H1 (cell line): ENCODE results near the gene CEP95. TPM values are rescaled to one million over a fixed set of nuclear protein-coding genes. Genes with fewer than 3 reads are reported as not detected.

Source experiments
- microRNA-seq, 2 experiments: library from miRNA; unstranded; fragments of <30 nt; microRNA quantifications; one replicate each; pipeline versions ENCODE4 to v1.2.0, GENCODE V29; 2016 to 2020; ENCODE audit warnings: borderline microRNAs expressed in 2 of 2, borderline number of aligned reads in 2 of 2, borderline replicate concordance in 1 of 2
- polyA plus RNA-seq, 7 experiments: library from polyadenylated mRNA; depleted of rRNA in 3 of 7; stranded (reverse) in 5 of 7; unstranded in 2 of 7; fragments of >200 nt in 5 of 7; fragments of 200-250 nt in 2 of 7; gene quantifications; 1 replicate in 5 of 7; 2 replicates in 1 of 7; 4 replicates in 1 of 7; pipeline versions ENCODE4 v1.2.1 to v1.2.3, GENCODE V29; 2011 to 2013; ENCODE audit warnings: missing spikeins in 2 of 7, mixed read lengths in 2 of 7
- small RNA-seq: library from polyadenylated mRNA; stranded (forward); fragments of <200 nt; extraction: miRNeasy Mini kit (QIAGEN cat#:217004); gene quantifications from one replicate; pipeline ENCODE3, GENCODE V24; 2013; ENCODE audit not compliant: insufficient read depth
- total RNA-seq: library from RNA; stranded (reverse); fragmentation: NEBNext Ultra II Directional; extraction: Animal tissue kit (Norgen Biotek cat#: 25700); gene quantifications from 2 replicates; pipeline ENCODE4 v1.2.1, GENCODE V29; 2021

CEP95 gene
- total and polyA plus RNA-seq, 2 of the 8 experiments (the other 6 are each of a cell fraction or from before 2014, with no cell fraction given), result 22.3 to 51.5 TPM

Small RNA genes lying within 50 kb of the gene (microRNA-seq; reads per million reads assigned to microRNA genes)
- gene MIR3064, result 0.20 to 0.92 reads per million in 2 experiments
- gene MIR5047, result 0 reads per million in 2 experiments

Small RNA genes lying within 50 kb of the gene (small RNA-seq; reads per million reads assigned to genes)
- gene AC009994.1 (not detected), gene ATP5MFP4 (not detected)

Other genes starting within 250 kb of the CEP95 start
- 15.6 and 16.3 TPM in 2 replicates for gene TEX2, start 243.7 kb upstream of the CEP95 start, total RNA-seq
- 6.1 TPM in 2 replicates for gene TEX2, start 243.7 kb upstream of the CEP95 start, polyA plus RNA-seq (2011; rRNA removed)
- gene PECAM1, start 116.1 kb upstream of the CEP95 start, total RNA-seq, result 0.37 TPM in 1 of 2 replicates, not detected in the other
- 0.03 and 0.08 TPM in 2 replicates for gene PECAM1, start 116.1 kb upstream of the CEP95 start, polyA plus RNA-seq (2011; rRNA removed)
- gene MILR1, start 57.9 kb upstream of the CEP95 start, total RNA-seq, result not detected in 2 replicates
- not detected in 2 replicates for gene MILR1, start 57.9 kb upstream of the CEP95 start, polyA plus RNA-seq (2011; rRNA removed)
- 30.9 and 34.3 TPM in 2 replicates for gene POLG2, start 9.9 kb upstream of the CEP95 start, total RNA-seq
- gene POLG2, start 9.9 kb upstream of the CEP95 start, polyA plus RNA-seq (2011; rRNA removed), result 8.2 and 9.7 TPM in 2 replicates
- 572 and 622 TPM in 2 replicates for gene DDX5, start 688 bp upstream of the CEP95 start, total RNA-seq
- gene DDX5, start 688 bp upstream of the CEP95 start, polyA plus RNA-seq (2011; rRNA removed), result 591 and 931 TPM in 2 replicates
- gene SMURF2, start 155.3 kb downstream of the CEP95 start, total RNA-seq, result 27.7 and 29.2 TPM in 2 replicates
- 4.1 and 7.2 TPM in 2 replicates for gene SMURF2, start 155.3 kb downstream of the CEP95 start, polyA plus RNA-seq (2011; rRNA removed)